GM19468 (cell line): ENCODE measurements around the gene FXYD7.
"Not testable (repeated sequence)": the region's sequence is repeated elsewhere in the genome, so short reads cannot be mapped to it uniquely, and the experiment has no call there.

Experiments used
- ATAC-seq: cut with Tn5 transposase; IDR thresholded peaks from one replicate; pipeline ENCODE4 v1.9.1; 2021; ENCODE audit warnings: mild to moderate bottlenecking, moderate library complexity, moderate number of reproducible peaks; ENCODE audit not compliant: unreplicated experiment; ENCODE audit errors: extremely low read depth

Gene FXYD7

DNA sequence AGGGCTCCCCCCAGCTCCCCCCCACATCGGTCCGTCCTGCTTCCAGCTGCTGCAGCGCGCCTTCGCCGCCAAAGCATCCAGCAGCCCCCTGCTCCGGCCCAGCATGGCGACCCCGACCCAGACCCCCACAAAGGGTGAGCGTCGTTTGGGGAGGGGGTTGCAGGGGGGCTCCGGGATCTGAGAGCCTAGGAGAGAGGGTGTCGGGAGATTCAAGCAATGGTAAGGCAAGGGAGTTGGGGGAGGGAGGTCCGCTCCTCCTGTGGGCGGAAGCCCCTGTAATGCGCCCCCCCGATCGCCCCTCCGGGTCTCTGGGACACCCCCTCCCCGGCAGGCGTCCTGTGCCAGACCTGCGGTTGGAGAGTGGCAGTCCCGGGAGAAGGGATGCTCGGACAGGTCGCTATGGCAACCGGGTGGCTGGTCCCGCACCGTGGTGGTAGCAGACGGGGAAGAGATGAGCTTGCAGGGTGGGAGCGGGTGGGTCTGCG, at the start of gene FXYD7:
Gene FXYD7 (plus strand): TSS at position 25 of the 485 bp plus-strand sequence. CDS start 79 bp downstream, at position 104.
- no peak for ATAC-seq

GRCh38 chr19:35093430-35093829, 49.6 kb upstream of the FXYD7 start:
- no peak for ATAC-seq

DNA sequence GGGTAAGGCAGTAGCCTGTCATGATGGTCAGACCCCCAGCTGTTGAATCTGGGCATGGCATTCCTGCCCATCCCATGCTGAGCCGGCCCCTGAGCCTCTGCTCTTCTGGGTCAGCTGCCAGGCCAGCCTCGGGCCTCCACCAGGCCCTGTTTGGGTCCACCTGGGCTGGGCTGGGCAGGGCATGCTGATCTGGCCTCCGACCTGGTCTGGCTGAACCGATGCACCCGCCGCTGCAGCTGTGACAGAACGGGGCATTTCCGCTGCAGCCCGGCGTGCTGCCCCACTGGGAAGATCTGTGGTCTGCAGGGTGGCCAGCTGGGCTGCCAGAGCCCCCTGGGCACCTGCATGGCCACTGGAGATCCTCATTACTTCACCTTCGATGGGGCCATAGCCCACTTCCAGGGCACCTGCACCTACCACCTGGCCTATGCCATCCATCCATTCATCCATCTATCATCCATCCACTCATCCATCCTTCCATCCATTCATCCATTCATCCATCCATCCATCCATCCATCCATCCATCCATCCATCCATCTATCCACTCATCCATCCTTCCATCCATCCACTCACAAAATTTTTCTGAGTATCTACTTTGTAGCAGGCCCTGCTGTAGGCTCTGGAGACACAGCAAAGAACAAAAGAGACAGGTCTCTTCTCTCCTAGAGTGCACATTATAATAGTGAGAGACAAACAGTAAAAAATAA, 49.0 kb upstream of the FXYD7 start:
- no peak for ATAC-seq

DNA sequence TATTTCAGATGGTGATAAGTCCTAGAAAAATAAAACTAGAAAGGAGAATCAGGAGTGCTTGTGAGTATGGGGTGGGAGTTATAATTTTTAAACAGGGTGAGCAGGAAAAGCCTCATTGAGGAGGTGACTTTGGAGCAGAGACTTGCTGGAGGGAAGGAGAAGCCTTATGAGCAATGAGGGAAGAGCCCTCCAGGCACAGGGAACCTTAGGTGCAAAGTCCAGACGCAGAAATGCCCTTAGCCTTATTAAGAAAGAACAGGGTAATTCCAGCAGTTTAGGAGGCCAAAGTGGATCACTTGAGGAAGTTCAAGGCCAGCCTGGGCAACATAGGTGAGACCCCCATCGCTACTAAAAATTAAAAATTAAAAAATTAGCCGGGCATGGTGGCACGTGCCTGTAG, 48.4 kb upstream of the FXYD7 start:
- ATAC-seq = no peak

DNA sequence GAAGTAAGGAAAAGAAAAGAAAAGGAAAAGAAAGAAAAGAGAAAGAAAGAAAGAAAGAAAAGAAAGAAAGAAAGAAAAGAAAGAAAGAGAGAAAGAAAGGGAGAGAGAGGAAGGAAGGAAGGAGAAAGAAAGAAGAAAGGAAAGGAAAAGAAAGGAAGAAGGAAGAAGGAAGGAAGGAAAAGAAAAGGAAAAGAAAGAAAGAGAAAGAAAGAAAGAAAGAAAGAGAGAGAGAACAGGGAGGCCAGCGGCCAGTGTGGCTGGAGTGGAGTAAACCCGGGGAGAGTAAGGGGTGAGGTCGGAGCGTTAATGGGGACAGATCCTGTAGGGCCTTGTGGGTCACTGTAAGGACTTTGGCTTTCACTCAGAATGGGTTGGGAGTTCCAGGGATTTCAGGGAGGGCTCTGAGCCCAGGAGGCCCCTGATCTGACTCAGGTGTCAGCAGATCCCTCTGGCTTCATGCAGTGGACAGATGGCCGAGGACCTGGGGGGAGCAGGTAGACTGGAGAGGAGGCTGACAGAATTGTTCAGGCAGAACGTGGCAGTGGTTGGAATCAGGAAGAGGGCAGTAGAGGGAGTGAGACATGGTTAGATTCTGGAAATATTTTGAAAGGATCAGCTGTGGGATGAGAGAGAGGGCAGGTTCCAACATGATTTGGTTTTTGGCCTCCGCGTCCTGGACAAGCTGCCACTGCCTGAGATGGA, 47.2 kb upstream of the FXYD7 start:
- ATAC-seq = no peak

GRCh38 chr19:35098413-35099049, 44.5 kb upstream of the FXYD7 start:
- no peak for ATAC-seq

GRCh38 chr19:35099155-35099896, 43.7 kb upstream of the FXYD7 start:
- ATAC-seq = no peak

DNA sequence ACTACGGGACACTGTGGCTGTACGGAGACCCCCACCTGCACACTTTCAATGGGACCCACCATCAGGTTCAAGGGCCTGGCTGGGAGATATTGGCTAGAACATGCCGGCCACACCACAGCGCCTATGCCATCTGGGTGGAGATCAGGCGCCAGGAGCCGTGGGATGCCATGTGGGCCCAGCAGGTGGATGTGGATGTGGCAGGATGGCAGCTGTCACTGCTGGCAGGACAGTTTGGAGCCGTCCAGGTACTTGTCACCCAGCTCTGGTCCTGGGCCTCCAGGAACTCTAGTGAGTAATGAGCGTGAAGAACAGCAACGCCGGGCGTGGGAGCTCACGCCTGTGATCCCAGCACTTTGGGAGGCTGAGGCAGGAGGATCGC, 43.2 kb upstream of the FXYD7 start:
- no peak for ATAC-seq

- ATAC-seq = no peak
Observed at GRCh38 chr19:35100588-35101533, 42.2 kb upstream of the FXYD7 start.

DNA sequence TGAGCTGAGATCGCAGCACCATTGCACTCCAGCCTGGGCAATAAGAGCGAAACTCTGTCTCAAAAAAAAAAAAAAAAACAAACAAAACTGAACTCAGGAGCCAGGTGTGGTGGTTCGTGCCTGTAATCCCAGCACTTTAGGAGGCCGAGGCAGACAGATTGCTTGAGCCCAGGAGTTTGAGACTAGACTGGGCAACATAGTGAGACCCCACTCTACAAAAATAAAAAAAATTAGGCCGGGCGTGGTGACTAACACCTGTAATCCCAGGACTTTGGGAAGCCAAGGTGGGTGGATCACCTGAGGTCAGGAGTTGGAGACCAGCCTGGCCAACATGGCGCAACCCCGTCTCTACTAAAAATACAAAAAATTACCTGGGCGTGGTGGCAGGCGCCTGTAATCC, 41.1 kb upstream of the FXYD7 start:
- not testable (repeated sequence) for ATAC-seq

- ATAC-seq = not testable (repeated sequence)
Observed at GRCh38 chr19:35103614-35104013, 39.4 kb upstream of the FXYD7 start.

GRCh38 chr19:35104361-35104760, 38.7 kb upstream of the FXYD7 start:
- no peak for ATAC-seq

DNA sequence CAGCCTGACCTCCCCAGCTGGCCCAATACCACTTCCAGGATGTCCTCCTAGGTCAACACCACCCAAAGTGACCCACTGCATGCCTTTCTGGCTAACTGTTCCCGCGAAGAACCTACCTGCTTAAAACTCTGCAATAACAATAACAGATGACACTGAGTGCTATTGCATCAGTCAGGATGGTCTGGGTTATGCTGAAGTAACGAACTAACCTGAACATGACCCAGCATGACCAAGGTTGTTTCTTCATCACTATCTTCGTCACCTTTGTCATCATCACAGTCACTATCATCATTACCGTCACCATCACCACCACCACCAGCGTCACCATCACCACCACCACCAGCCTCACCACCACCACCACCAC, 38.0 kb upstream of the FXYD7 start:
- ATAC-seq = no peak

DNA sequence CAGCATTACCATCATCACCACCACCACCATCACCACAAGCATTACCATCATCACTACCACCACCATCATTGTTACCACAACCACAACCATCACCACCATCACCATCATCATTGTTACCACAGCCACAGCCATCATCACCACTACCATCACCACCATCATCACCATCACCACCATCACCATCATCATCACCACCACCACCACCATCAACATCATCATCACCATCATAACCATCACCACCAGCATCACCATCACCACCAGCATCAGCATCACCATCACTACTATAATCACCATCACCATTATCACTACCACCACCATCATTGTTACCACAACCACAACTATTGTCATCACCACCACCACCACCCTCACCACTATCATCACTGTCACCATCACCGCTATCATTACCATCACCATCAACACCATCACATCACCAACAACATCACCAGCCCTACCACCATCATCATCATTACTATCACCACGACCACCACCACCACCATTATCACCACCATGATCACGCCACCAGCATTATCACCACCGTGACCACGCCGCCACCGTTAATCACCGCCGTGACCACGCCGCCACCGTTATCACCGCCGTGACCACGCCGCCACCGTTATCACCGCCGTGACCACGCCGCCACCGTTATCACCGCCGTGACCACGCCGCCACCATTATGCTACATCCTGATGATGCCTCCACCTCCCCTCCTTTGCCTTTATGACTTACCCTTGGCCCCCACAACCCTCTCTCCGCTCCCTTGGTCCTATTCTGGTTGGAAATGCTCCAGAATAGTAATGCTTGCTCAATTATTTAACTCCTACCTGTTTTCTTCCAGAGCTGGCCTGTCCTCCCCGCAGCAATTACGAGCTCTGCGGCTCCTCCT, 37.4 kb upstream of the FXYD7 start:
- ATAC-seq = no peak

GRCh38 chr19:35106291-35106583, 36.8 kb upstream of the FXYD7 start:
- ATAC-seq = no peak

GRCh38 chr19:35106898-35107541, 36.0 kb upstream of the FXYD7 start:
- ATAC-seq = no peak

DNA sequence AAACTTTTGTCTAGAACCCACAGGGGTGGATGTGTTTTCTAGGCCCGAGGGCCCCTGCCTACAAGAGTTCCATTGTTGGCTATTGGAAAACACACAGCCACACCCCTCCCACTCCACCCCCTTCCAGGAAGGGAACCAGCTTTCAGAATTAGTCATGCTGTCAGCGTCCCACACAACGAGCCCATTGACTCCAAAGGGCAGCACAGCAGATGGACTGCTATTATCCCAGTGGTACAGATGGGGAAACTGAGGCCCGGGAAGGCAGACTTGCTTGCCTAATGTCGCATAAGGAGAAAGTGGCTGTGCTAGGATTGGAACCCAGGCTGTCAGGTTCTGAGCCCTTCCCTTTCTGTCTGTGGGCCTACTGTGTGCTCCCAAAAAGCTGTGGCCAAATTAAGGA, 35.5 kb upstream of the FXYD7 start:
- no peak for ATAC-seq

DNA sequence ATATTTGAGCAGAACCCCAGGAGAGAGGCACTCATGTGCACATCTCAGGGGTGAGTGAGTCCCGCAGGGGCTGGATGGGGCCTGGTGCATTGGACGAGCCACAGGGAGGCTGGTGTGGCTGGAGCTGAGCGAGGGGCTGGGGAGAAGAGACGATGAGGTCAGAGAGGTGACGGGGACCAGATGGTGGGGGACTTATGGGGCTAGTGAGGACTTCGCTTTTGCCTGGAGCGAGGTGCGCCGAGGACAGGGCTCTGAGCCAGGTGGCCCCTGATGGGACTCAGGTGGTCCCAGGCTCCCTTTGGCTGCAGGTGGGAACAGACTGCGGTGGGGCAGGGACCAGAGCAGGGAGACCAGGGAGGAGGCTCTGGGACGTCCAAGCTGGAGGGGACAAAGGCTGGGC, 34.3 kb upstream of the FXYD7 start:
- ATAC-seq = no peak
